HCT116 (cell line): ENCODE results near the gene TMEFF2. TPM values are rescaled to one million over a fixed set of nuclear protein-coding genes. Genes with fewer than 3 reads are reported as not detected.

Experiments
- ATAC-seq: fragments of 200-7000 bp; cut with Tn5 transposase; 2 replicates; pipeline ENCODE4 v1.9.1; 2020; ENCODE audit warnings: mild to moderate bottlenecking, moderate library complexity
- BruUV-seq: library from RNA; stranded (reverse); fragments of 400-500 nt; replicated peaks from 2 replicates; lab custom pipeline; 2021; lab: Mats Ljungman, UMichigan
- CTCF ChIA-PET: fragments of 300-600 bp; sonication (Branson Sonifier 250); formaldehyde crosslinking; loops from one replicate; lab custom pipeline; 2021; ENCODE audit warnings: antibody characterized with exemption; lab: Charles Lee
- POLR2A ChIA-PET: fragments of 300-600, 350-600 bp; sonication (Branson Sonifier 250); formaldehyde crosslinking; loops from one replicate; lab custom pipeline; 2021; ENCODE audit warnings: antibody characterized with exemption; lab: Charles Lee
- RAD21 ChIA-PET, 2 experiments: fragments of 300-600 bp; sonication (Branson Sonifier 250); formaldehyde crosslinking; loops; one replicate each; lab custom pipeline; 2023; ENCODE audit warnings: low total read pairs in 2 of 2; ENCODE audit not compliant: uncharacterized antibody in 2 of 2, unreplicated experiment in 2 of 2, low non-redundant PET in 1 of 2; lab: Charles Lee
- DNase-seq: peaks from one replicate; pipeline ENCODE4 v3.0.0-alpha.2; 2010; ENCODE audit warnings: low read depth, low spot score
- H2AFZ ChIP-seq: fragments of 200-600 bp; shearing (Covaris generic), sonication (generic); 2 replicates; pipeline ENCODE4 v1.6.1; 2017; ENCODE audit warnings: low read depth, mixed run types, mixed read lengths, antibody characterized with exemption, low read length; ENCODE audit not compliant: poor library complexity, severe bottlenecking
- H3K27ac ChIP-seq: 2 replicates; pipeline ENCODE4 v1.5.1; 2012; ENCODE audit warnings: low read depth, low read length
- H3K27me3 ChIP-seq: fragments of 200-600 bp; sonication (generic); 2 replicates; pipeline ENCODE4 v1.6.1; 2016; ENCODE audit warnings: mixed run types, low read length, mixed read lengths; ENCODE audit not compliant: insufficient read depth
- H3K36me3 ChIP-seq, 2 experiments: fragments of 200-500 bp in 1 of 2; fragments of 200-600 bp in 1 of 2; sonication (Bioruptor generic) in 1 of 2; sonication (generic) in 1 of 2; 2 replicates each; pipeline versions ENCODE4 v1.5.1 to v1.6.1; 2014 to 2016; ENCODE audit warnings: low read length in 2 of 2, inconsistent platforms in 1 of 2, mixed read lengths in 1 of 2, mixed run types in 1 of 2; ENCODE audit not compliant: insufficient read depth in 2 of 2, control insufficient read depth in 1 of 2
- H3K4me1 ChIP-seq, 2 experiments: fragments of 200-600 bp in 1 of 2; sonication (generic) in 1 of 2; 2 replicates each; pipeline versions ENCODE4 v1.5.1 to v1.6.1; 2012 to 2017; ENCODE audit warnings: low read length in 2 of 2, inconsistent platforms in 1 of 2, mild to moderate bottlenecking in 1 of 2, mixed read lengths in 1 of 2, mixed run types in 1 of 2, moderate library complexity in 1 of 2; ENCODE audit not compliant: insufficient read depth in 2 of 2, control insufficient read depth in 1 of 2
- H3K4me2 ChIP-seq: fragments of 200-600 bp; sonication (generic); 2 replicates; pipeline ENCODE4 v1.6.1; 2017; ENCODE audit warnings: mixed run types, low read length, mixed read lengths
- H3K4me3 ChIP-seq, 2 experiments: fragments of 200-600 bp in 1 of 2; sonication (generic) in 1 of 2; replicated peaks in 1 of 2; 2 replicates each; pipeline ENCODE4 v1.5.1; 2011 to 2016; ENCODE audit warnings: low read length in 2 of 2, control low read depth in 1 of 2, low read depth in 1 of 2, mild to moderate bottlenecking in 1 of 2, mixed read lengths in 1 of 2, mixed run types in 1 of 2
- H3K79me2 ChIP-seq: fragments of 200-600 bp; sonication (generic); 2 replicates; pipeline ENCODE4 v1.6.1; 2017; ENCODE audit warnings: mild to moderate bottlenecking, mixed run types, low read length, moderate library complexity, mixed read lengths; ENCODE audit not compliant: insufficient read depth
- H3K9ac ChIP-seq: fragments of 200-600 bp; sonication (generic); 2 replicates; pipeline ENCODE4 v1.6.1; 2016; ENCODE audit warnings: low read length, mixed read lengths
- H3K9me2 ChIP-seq: fragments of 200-600 bp; sonication (generic), shearing (Covaris generic); 2 replicates; pipeline ENCODE4 v1.6.1; 2017; ENCODE audit warnings: mixed run types, mild to moderate bottlenecking, moderate library complexity; ENCODE audit not compliant: insufficient read depth
- H3K9me3 ChIP-seq, 2 experiments: fragments of 200-500 bp in 1 of 2; fragments of 200-600 bp in 1 of 2; sonication (Bioruptor generic) in 1 of 2; sonication (generic) in 1 of 2; 2 replicates each; pipeline ENCODE4 v1.6.1; 2014 to 2017; ENCODE audit warnings: low read length in 2 of 2, mixed read lengths in 2 of 2, inconsistent platforms in 1 of 2, low read depth in 1 of 2, mild to moderate bottlenecking in 1 of 2, mixed run types in 1 of 2, moderate library complexity in 1 of 2; ENCODE audit not compliant: control insufficient read depth in 1 of 2, insufficient read depth in 1 of 2
- H4K20me1 ChIP-seq: fragments of 200-600 bp; sonication (generic), shearing (Covaris generic); 2 replicates; pipeline ENCODE4 v1.6.1; 2017; ENCODE audit warnings: mixed run types, mild to moderate bottlenecking, moderate library complexity; ENCODE audit not compliant: insufficient read depth
- CEBPB ChIP-seq: IDR thresholded peaks from 2 replicates; pipeline ENCODE4 v1.6.1; 2012; ENCODE audit warnings: low read depth
- CTCF ChIP-seq, 3 experiments: fragments of 200-600 bp in 1 of 3; sonication (generic) in 1 of 3; IDR thresholded peaks in 2 of 3; conservative IDR thresholded peaks in 1 of 3; 2 replicates each; pipeline ENCODE4 v1.5.1; 2012 to 2017; ENCODE audit warnings: low read depth in 2 of 3, low read length in 2 of 3, antibody characterized with exemption in 1 of 3, borderline replicate concordance in 1 of 3, control low read depth in 1 of 3, mild to moderate bottlenecking in 1 of 3, mixed read lengths in 1 of 3, mixed run types in 1 of 3, moderate library complexity in 1 of 3; ENCODE audit not compliant: insufficient read depth in 1 of 3
- POLR2A ChIP-seq: IDR thresholded peaks from 2 replicates; pipeline ENCODE4 v1.7.0; 2011; ENCODE audit warnings: borderline replicate concordance; ENCODE audit not compliant: insufficient read depth, insufficient read length; ENCODE audit errors: extremely low read depth
- YY1 ChIP-seq: IDR thresholded peaks from 2 replicates; pipeline ENCODE4 v1.6.1; 2011; ENCODE audit warnings: low read length, low read depth, moderate library complexity, mild to moderate bottlenecking; ENCODE audit not compliant: insufficient replicate concordance; ENCODE audit errors: extremely low read depth
- ZBTB33 ChIP-seq: IDR thresholded peaks from 2 replicates; pipeline ENCODE4 v1.6.1; 2011; ENCODE audit warnings: mild to moderate bottlenecking, low read length, moderate library complexity; ENCODE audit not compliant: insufficient replicate concordance; ENCODE audit errors: extremely low read depth
- ZNF274 ChIP-seq: fragments of 200-500 bp; sonication (Bioruptor generic); IDR thresholded peaks from 2 replicates; pipeline ENCODE4 v1.6.1; 2014; ENCODE audit warnings: mild to moderate bottlenecking, low read depth, low read length, inconsistent platforms
- intact Hi-C: fragments of 100-400 bp; cut with micrococcal nuclease; formaldehyde crosslinking; loops from 2 replicates; pipeline ENCODE4 v1.10.0; 2022
- total RNA-seq: library from RNA; stranded (reverse); gene quantifications from one replicate; pipeline ENCODE4 v1.2.1, GENCODE V29; 2021; ENCODE audit not compliant: unreplicated experiment

Gene TMEFF2
- total RNA-seq, 1 experiment from 2014 or later, result not detected

DNA sequence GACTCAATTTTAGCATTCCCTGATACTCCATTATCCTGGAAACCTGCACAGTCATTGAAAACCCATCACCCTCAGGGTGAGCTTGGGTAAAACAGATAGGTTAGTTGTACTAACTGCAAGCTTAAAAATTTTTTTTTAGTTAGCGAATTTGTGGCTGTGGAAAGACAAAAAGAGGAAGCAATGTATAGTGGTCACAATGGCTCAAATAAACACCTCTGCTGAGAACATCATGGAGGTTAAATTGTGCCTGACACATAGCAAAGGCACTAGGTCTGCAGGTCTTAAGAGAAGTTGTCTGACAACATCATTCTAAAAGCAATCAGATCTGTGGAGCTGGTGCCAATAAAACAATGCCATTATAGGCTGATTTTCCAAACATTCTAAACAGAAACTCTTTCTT lies 263.4 kb downstream of the TMEFF2 start:
- Histone ChIP-seq H3K9ac (no peak overlapping the region), H4K20me1 (no peaks in the 10 kb centered on the region), H3K36me3 (no peaks in the 10 kb centered on the region), H3K4me3 (no peak overlapping the region), H3K9me2 (no peaks in the 10 kb centered on the region), H3K27ac (no peak overlapping the region), H3K9me3 (no peaks in the 10 kb centered on the region), H3K79me2 (no peaks in the 10 kb centered on the region), H3K27me3 (no peaks in the 10 kb centered on the region), H3K4me1 (peaks cover 14 to 18% of the 10 kb centered on the region in 2 experiments), H3K4me2 (no peak overlapping the region), H2AFZ (no peak overlapping the region)
- RAD21 ChIA-PET, result no interaction called here
- no TSS peak for BruUV-seq
- CTCF ChIA-PET, result no interaction called here
- ATAC-seq (no peak), DNase-seq (no peak)
- TF ChIP-seq YY1, result no peak
- TF ChIP-seq ZBTB33, result no peak
- no peak for TF ChIP-seq POLR2A
- TF ChIP-seq ZNF274, result no peak
- TF ChIP-seq CEBPB, result no peak
- no peak for TF ChIP-seq CTCF (IDR thresholded peaks at IDR 0.05 in 2 of 3, conservative IDR thresholded peaks at IDR 0.05 in 1 of 3; ENCODE audit: borderline replicate concordance in 1 of 3, insufficient read depth in 1 of 3, low read depth in 2 of 3, low read length in 2 of 3)
- intact Hi-C loops, result no loop called here
- POLR2A ChIA-PET, result no interaction called here
